GM12891 (cell line): ENCODE data around the gene IGF2R.

Experiments
- DNase-seq: peaks from one replicate; pipeline ENCODE4 v3.0.0; 2011; ENCODE audit warnings: low spot score; ENCODE audit not compliant: insufficient read length
- FAIRE-seq: peaks from 2 replicates; lab custom pipeline; 2011; peaks lifted over from hg19 to GRCh38; lab: Jason Lieb, UNC
- PAX5 ChIP-seq: IDR thresholded peaks from 2 replicates; pipeline ENCODE4 v1.6.1; 2011; ENCODE audit warnings: low read length, moderate library complexity, mild to moderate bottlenecking; ENCODE audit not compliant: insufficient read depth, severe bottlenecking
- POLR2A ChIP-seq: IDR thresholded peaks from 2 replicates; pipeline ENCODE4 v1.6.1; 2011; ENCODE audit warnings: low read depth, low read length, control low read depth
- POLR2AphosphoS5 ChIP-seq: IDR thresholded peaks from 2 replicates; pipeline ENCODE4 v1.6.1; 2011; ENCODE audit warnings: low read depth, low read length, control low read depth
- POU2F2 ChIP-seq: IDR thresholded peaks from 2 replicates; pipeline ENCODE4 v1.6.1; 2011; ENCODE audit warnings: low read depth, mild to moderate bottlenecking, control low read depth, low read length, moderate library complexity
- SPI1 ChIP-seq: IDR thresholded peaks from 2 replicates; pipeline ENCODE4 v1.6.1; 2011; ENCODE audit warnings: low read depth, low read length, control low read depth
- TAF1 ChIP-seq: IDR thresholded peaks from 2 replicates; pipeline ENCODE4 v1.6.1; 2011; ENCODE audit warnings: low read depth, low read length, control low read depth

IGF2R gene

GRCh38 chr6:160054271-160054670, 85.4 kb downstream of the IGF2R start:
- TF ChIP-seq POU2F2 (no peak), POLR2AphosphoS5 (no peak), PAX5 (no peak), SPI1 (no peak), TAF1 (no peak), POLR2A (no peak)
- no peak for FAIRE-seq
- DNase-seq, result no peak

GRCh38 chr6:160054913-160055312, 86.0 kb downstream of the IGF2R start:
- FAIRE-seq (no peak), DNase-seq (no peak)
- TF ChIP-seq POU2F2 (no peak), POLR2A (no peak)

DNA sequence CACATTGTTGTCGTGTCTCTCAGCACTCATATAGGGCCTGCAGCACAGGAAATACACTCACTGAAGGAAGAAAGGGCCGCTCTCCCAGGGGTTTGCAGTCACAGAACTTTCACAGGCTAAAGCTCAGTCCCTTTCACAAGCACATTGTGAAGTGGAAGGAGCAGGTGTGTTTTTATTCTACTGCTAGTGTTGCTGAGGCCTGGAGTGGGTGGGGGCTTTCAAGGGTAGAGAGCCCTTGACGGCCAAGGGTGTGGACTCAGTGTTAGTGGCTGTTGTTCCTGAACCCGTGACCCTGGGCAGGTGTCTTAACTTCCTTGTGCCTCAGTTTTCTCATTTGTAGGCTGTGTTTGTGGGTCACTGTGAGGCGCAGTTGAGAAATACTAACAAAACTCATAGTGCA, 86.5 kb downstream of the IGF2R start:
- no peak for TF ChIP-seq POLR2A
- no peak for TF ChIP-seq TAF1
- TF ChIP-seq POU2F2, result no peak
- no peak for TF ChIP-seq SPI1
- no peak for TF ChIP-seq POLR2AphosphoS5
- no peak for DNase-seq
- no peak for FAIRE-seq

DNA sequence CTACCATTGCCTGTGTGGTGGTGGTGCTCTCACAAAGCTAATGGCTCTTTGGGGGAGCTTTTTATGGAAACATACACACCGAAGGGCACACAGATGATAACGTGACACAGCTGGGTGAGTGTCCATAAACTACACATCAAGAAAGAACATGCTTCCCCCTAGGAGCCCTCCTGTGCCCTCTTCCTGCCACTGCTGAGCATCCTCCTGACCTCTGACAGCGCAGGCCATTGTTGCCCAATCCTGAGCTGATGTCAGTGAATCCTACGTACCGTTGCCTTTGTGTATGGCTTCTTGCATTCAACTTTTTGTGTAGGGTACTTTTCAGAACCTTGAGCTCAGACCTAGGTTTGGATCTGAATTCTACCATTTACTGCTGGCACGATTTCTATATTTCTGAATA, 86.9 kb downstream of the IGF2R start:
- no peak for DNase-seq
- no peak for FAIRE-seq
- no peak for TF ChIP-seq POLR2A
- no peak for TF ChIP-seq PAX5
- TF ChIP-seq SPI1, result no peak
- no peak for TF ChIP-seq POLR2AphosphoS5
- no peak for TF ChIP-seq POU2F2
- TF ChIP-seq TAF1, result no peak

DNA sequence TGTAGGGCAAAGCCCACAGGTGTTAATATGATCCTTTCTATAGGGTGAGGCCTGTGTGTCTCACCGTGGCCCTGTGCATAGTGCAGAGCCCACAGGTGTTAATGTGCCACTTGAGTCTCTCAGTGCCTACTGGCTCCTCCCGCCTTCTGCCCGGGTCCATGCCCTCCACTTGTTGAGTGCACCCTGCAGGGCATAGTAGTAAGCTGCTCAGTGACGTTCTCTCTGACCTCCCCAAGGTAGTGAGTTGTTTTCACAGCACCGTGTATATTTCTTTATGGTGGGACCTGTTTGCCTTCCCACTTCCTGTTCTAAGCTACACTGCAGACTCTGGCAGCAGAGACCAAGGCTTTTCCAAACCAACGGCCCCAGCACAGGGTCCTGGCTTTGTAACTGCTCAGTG, 88.2 kb downstream of the IGF2R start:
- DNase-seq (no peak), FAIRE-seq (no peak)
- no peak for TF ChIP-seq POU2F2
- TF ChIP-seq POLR2A, result no peak
- TF ChIP-seq TAF1, result no peak
- TF ChIP-seq POLR2AphosphoS5, result no peak
- TF ChIP-seq PAX5, result no peak

DNA sequence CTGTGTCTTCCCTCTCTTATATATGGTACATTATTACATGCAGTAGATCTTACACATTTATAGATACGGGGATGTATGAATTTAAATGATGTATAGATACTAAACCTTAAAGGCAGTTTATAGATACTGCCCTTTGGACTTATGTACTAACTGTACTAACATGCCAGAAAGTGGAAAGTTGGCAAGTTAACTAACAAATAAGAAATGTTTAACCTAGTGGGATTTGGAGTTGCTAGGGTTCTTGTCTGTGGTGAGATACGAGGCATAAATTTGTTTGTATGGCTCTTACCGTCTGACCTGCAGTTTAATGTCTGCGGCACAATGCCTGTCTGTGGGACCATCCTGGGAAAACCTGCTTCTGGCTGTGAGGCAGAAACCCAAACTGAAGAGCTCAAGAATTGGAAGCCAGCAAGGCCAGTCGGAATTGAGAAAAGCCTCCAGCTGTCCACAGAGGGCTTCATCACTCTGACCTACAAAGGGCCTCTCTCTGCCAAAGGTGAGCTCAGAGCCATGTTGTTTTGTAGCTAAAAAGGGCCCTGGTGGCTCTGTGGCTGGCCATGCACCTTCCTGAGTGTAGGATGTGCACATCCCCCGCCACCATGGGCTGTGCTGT, 89.8 kb downstream of the IGF2R start:
- DNase-seq, result no peak
- no peak for FAIRE-seq
- no peak for TF ChIP-seq POU2F2
- TF ChIP-seq POLR2A, result no peak
- TF ChIP-seq SPI1, result no peak
- no peak for TF ChIP-seq PAX5
- no peak for TF ChIP-seq POLR2AphosphoS5
- TF ChIP-seq TAF1, result no peak

GRCh38 chr6:160060221-160060620, 91.3 kb downstream of the IGF2R start:
- TF ChIP-seq POLR2AphosphoS5 (no peak), POU2F2 (no peak), POLR2A (no peak), SPI1 (no peak), TAF1 (no peak), PAX5 (no peak)
- no peak for DNase-seq
- peak; percentile 23 for FAIRE-seq

GRCh38 chr6:160060920-160061447, 92.1 kb downstream of the IGF2R start:
- TF ChIP-seq SPI1 (no peak), POU2F2 (no peak), PAX5 (no peak), POLR2A (no peak), POLR2AphosphoS5 (no peak), TAF1 (no peak)
- FAIRE-seq (no peak), DNase-seq (no peak)

DNA sequence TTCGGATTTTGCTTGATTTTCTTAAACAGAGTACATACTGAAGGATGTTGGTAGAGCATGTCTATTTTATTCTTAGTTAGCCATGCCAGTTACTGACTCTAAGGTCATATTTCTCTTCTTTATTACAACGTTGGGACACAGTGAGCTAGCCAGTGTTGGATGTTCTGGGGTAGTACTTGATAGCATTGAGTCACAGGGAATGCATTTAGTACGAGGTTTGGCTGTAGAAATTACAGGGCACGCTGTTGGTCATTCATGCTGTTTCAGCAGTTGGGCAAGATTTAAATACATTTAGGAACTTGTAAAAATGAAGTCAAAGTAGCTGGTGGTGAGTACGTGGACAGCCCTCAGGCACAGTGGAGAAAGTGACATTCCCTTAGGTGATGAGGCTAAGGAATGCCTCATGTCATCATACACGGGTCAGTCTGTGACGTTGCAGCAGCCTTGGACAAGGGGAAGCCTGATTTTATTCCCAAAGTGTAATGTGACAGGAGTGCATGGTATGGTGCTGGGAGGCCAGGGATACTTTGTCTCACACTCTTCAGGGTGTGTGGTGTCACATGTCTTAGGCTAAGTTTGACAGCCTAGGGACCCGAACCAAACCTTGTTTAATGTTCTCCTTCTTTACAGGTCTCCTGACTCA, 95.0 kb downstream of the IGF2R start:
- DNase-seq (no peak), FAIRE-seq (no peak)
- TF ChIP-seq POU2F2, result no peak
- no peak for TF ChIP-seq POLR2A
- TF ChIP-seq POLR2AphosphoS5, result no peak
- TF ChIP-seq SPI1, result no peak
- TF ChIP-seq TAF1, result no peak
- TF ChIP-seq PAX5, result no peak

DNA sequence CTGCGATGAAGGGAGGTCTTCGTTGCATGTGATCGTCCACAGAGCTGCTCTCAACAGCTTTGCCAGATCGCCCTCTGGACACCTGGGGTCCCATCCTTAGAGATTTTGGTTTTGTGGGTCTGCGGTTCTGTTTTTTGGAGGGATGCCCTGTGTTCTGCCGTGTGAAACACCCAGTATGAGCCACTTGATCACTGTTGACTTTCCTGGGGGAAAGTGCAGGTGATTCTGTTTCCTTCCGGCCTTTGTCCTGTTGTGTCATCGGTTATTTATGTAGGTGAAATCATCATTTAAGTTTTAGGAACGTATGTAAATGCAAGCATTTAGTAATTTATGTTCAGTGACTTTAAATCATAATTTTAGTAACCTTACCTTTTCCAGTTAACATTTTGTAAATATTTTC, 96.3 kb downstream of the IGF2R start:
- DNase-seq (no peak), FAIRE-seq (no peak)
- TF ChIP-seq POLR2AphosphoS5 (no peak), PAX5 (no peak), SPI1 (no peak), POU2F2 (no peak), TAF1 (no peak), POLR2A (no peak)
